Ovary (tissue), 3 donors: Measurements from ENCODE around the gene AMDHD1.

ENCODE experiments used
- CTCF ChIP-seq, 3 donors: fragments of 450-650 bp in 2 of 3; fragments of 200-600 bp in 1 of 3; IDR thresholded peaks; one replicate each; pipeline versions ENCODE4 v1.5.1 to v1.8.0; 2016 to 2022; ENCODE audit warnings: antibody characterized with exemption in 3 of 3, mild to moderate bottlenecking in 1 of 3
- POLR2A ChIP-seq: fragments of 450-650 bp; IDR thresholded peaks from one replicate; pipeline ENCODE4 v1.6.1; 2017; ENCODE audit warnings: antibody characterized with exemption, mild to moderate bottlenecking, moderate library complexity
- donor health status: DM: no; HTN: no; CAD: no.

DNA sequence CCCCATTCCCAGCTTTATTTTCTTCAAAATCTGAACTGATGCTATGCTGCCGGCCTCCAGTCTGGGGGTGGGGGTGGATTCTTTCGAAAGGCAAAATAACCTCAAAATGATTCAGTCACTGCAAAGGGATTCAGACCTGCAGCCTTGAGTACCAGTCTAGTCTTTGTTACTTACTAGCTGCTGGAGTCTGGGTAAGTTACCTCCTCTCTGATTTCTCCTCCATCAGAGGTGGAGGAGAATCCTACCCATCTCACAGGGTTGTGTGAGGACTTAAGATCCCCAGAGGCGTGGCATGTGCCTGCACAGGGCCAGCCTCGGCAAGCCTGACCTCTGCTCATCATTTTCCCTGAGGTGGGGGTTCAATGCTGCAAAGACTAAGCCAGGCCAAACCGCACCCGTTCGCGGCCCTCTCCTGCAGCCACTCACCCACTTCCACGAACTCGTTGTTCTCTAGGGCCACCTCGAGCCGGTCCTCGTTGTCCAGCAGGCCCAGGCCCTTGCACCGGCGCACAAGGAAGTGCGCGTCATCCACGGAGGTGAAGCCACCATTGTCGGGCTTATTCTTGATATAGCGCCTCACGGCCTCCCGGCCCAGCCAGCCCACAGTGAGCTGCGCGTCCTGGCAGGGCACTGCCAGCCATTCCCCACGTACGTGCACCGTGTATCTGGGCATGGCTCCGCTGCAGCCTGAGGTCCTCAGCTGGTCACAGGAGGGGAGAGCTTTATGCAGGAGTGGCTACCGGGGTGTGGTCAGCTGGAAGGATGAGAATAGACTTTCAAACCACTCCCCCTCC is 52.3 kb downstream of the AMDHD1 start:
- TF ChIP-seq CTCF (IDR thresholded peaks at IDR 0.05) (no peak), POLR2A (no peak)
